HG03095 (cell line): ENCODE results near the gene HSFY1.
"Not testable (repeated sequence)": the region's sequence is repeated elsewhere in the genome, so short reads cannot be mapped to it uniquely, and the experiment has no call there.

Experiments
- ATAC-seq: cut with Tn5 transposase; IDR thresholded peaks from one replicate; pipeline ENCODE4 v1.9.1; 2021; ENCODE audit warnings: moderate library complexity; ENCODE audit not compliant: unreplicated experiment

HSFY1 gene

GRCh38 chrY:18546420-18546819 lies at the start of gene HSFY1:
HSFY1 (plus strand) TSS chrY:18546720; CDS start chrY:18546788, 68 bp downstream.
- ATAC-seq, result not testable (repeated sequence)

- not testable (repeated sequence) for ATAC-seq
Measured at GRCh38 chrY:18504266-18504665, 42.3 kb upstream of the HSFY1 start.

GRCh38 chrY:18530995-18531655 lies 15.4 kb upstream of the HSFY1 start:
- not testable (repeated sequence) for ATAC-seq

- not testable (repeated sequence) for ATAC-seq
Measured at GRCh38 chrY:18538952-18539351, 7.6 kb upstream of the HSFY1 start.

- not testable (repeated sequence) for ATAC-seq
Measured at GRCh38 chrY:18553132-18553531, 6.6 kb downstream of the HSFY1 start.

- not testable (repeated sequence) for ATAC-seq
Measured at GRCh38 chrY:18565915-18566314, 19.4 kb downstream of the HSFY1 start.
